GM06990 (cell line): ENCODE measurements around the gene CCL7.

Experiments
- DNase-seq: peaks from one replicate; pipeline ENCODE4 v3.0.0-alpha.2; 2011; ENCODE audit not compliant: insufficient read length; ENCODE audit errors: extremely low read depth
- H3K27me3 ChIP-seq: replicated peaks from 2 replicates; pipeline ENCODE4 v1.6.0; 2011; ENCODE audit warnings: low read length; ENCODE audit not compliant: control insufficient read depth, insufficient read depth
- H3K36me3 ChIP-seq: 2 replicates; pipeline ENCODE4 v1.5.1; 2011; ENCODE audit warnings: low read length; ENCODE audit not compliant: control insufficient read depth, insufficient read depth
- H3K4me3 ChIP-seq: replicated peaks from 2 replicates; pipeline ENCODE4 v1.5.1; 2011; ENCODE audit warnings: low read depth, mild to moderate bottlenecking, control low read depth, low read length
- CTCF ChIP-seq: IDR thresholded peaks from 2 replicates; pipeline ENCODE4 v1.5.1; 2011; ENCODE audit warnings: low read length, control low read depth, mild to moderate bottlenecking, inconsistent platforms; ENCODE audit not compliant: insufficient read depth, poor library complexity, severe bottlenecking

CCL7 gene

DNA sequence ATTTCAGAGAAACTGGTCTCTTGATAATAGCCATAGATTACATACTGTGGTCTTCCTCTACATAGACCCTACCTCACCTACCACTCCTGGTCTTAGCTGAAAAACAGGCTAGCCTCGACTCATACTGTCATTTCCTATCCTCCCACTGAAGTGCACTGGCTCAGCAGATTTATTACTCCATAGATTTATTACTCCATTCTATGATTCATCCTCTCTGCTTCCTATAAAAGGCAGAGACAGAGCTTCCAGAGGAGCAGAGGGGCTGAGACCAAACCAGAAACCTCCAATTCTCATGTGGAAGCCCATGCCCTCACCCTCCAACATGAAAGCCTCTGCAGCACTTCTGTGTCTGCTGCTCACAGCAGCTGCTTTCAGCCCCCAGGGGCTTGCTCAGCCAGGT lies at the start of gene CCL7:
Gene CCL7 (plus strand): TSS at position 253 of the 400 bp plus-strand sequence. CDS start 70 bp downstream, at position 323.
- Histone ChIP-seq H3K4me3 (no peak within 1 kb of the TSS), H3K27me3 (no peaks in the 10 kb centered on the region; the same call in 1 of the 2 replicates), H3K36me3 (no peaks in the 10 kb centered on the region)
- no peak for TF ChIP-seq CTCF
- DNase-seq = no peak

DNA sequence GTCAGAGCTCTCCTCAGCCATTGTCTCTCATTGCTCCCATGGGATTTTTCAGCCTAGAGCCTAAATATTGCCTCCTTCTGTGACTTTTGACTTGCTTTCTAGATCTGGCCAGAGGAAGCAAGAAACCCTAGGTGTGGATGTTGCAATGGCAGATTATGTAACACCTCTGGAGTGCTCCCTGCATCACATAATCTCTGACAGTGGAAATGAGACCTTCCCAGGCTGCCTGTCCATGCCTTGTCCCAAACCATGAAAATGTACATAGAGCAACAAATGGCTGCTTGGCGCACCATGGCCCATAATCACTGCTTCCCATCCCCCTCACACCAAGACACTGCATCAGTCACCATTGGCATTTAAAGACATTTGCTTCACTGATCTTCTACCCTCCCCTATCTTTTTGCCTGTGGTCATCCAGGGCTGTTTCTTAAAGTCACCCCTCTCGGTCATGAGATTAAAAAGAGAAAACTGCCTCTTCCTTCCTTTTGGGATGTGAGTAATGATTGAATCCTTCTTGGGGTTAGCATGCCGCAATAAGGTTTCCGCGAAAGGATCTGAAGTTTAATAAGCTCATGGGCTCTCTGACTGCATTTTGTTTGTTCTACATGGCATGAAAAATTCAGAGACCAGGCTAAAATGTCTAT lies 49.1 kb upstream of the CCL7 start:
- no peak for DNase-seq
- H3K4me3 ChIP-seq = no peak overlapping the region
- no peak for TF ChIP-seq CTCF
- H3K36me3 ChIP-seq = no peaks in the 10 kb centered on the region
- H3K27me3 ChIP-seq = no peaks in the 10 kb centered on the region

DNA sequence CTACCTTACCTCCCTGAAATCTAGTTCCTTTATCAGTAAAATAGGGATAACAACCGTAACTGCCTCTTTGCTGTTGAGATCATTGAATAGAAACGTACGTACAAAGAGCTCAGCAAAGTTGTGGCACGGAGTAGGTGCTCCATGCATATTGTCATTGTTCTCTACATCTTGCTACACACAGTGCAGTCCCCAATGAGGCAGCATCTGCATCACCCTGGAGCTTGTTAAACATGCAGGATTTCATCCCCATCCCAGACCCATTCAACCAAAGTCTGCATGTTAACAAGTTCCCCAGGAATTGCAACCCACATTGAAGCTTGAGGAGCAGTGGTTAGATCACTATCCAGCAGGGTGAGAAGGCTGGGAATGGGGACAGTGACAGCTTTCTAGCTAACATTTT lies 48.6 kb upstream of the CCL7 start:
- no peaks in the 10 kb centered on the region for H3K27me3 ChIP-seq
- H3K4me3 ChIP-seq = no peak overlapping the region
- TF ChIP-seq CTCF = no peak
- H3K36me3 ChIP-seq = no peaks in the 10 kb centered on the region
- DNase-seq = no peak

- no peaks in the 10 kb centered on the region for H3K36me3 ChIP-seq
- no peak overlapping the region for H3K4me3 ChIP-seq
- no peak for DNase-seq
- no peak for TF ChIP-seq CTCF
- no peaks in the 10 kb centered on the region for H3K27me3 ChIP-seq
Observed at GRCh38 chr17:34222722-34223497, 47.1 kb upstream of the CCL7 start.

DNA sequence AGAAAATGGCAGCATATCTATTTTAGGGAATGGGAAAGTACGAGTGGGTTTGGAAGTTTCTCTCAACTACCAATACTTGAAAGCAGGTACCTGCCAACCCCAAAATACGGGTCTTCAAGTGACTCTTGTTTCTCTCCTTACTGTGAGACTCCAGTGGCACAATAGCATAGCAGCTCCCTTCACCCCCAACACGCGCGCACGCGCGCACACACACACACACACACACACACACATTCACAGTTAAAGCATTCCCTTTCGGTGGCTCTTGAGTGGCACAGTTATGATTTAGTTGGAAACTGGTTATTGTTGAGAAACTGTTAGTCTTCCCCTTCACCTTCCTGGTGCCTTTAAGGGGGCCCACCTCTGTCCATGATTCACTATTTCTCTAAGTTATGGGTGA lies 45.0 kb upstream of the CCL7 start:
- Histone ChIP-seq H3K36me3 (no peaks in the 10 kb centered on the region), H3K27me3 (no peaks in the 10 kb centered on the region), H3K4me3 (no peak overlapping the region)
- TF ChIP-seq CTCF = no peak
- no peak for DNase-seq
